ENCODE measurements around the gene RRP1.

Gene RRP1

GRCh38 chr21:43846430-43846829, 57.1 kb downstream of the RRP1 start:
- no peak for DNase-seq

GRCh38 chr21:43847301-43847700, 57.9 kb downstream of the RRP1 start:
- DNase-seq, result no peak

- DNase-seq, result no peak
These were observed 59.4 kb downstream of the RRP1 start for GRCh38 chr21:43848771-43849170.

GRCh38 chr21:43849532-43850299, 60.3 kb downstream of the RRP1 start:
- DNase-seq, result no peak

GRCh38 chr21:43850728-43851295, 61.4 kb downstream of the RRP1 start:
- no peak for DNase-seq

- DNase-seq, result no peak
These were observed 62.2 kb downstream of the RRP1 start for GRCh38 chr21:43851593-43851992.

- no peak for DNase-seq
These were observed 64.7 kb downstream of the RRP1 start for GRCh38 chr21:43853851-43854772.
